DOHH2 (cell line): ENCODE data around the gene PRR14L.
"Not testable (repeated sequence)": the region's sequence is repeated elsewhere in the genome, so short reads cannot be mapped to it uniquely, and the experiment has no call there.

Experiments
- H3F3A ChIP-seq: fragments of 200-600 bp; sonication (generic), shearing (Covaris generic); 2 replicates; pipeline ENCODE4 v1.6.0; 2016; ENCODE audit warnings: antibody characterized with exemption, mild to moderate bottlenecking; ENCODE audit not compliant: control insufficient read depth, insufficient read depth
- H3K27ac ChIP-seq: fragments of 200-600 bp; sonication (generic); 2 replicates; pipeline ENCODE4 v1.5.1; 2014; ENCODE audit warnings: low read depth, mild to moderate bottlenecking, low read length, moderate library complexity
- H3K27me3 ChIP-seq: fragments of 200-600 bp; sonication (generic); 2 replicates; pipeline ENCODE4 v1.6.1; 2014; ENCODE audit warnings: mild to moderate bottlenecking, low read length, mixed read lengths; ENCODE audit not compliant: control insufficient read depth
- H3K36me3 ChIP-seq: fragments of 200-600 bp; sonication (generic); 2 replicates; pipeline ENCODE4 v1.6.1; 2014; ENCODE audit warnings: mild to moderate bottlenecking, low read length, moderate library complexity, mixed read lengths; ENCODE audit not compliant: control insufficient read depth
- H3K4me1 ChIP-seq: fragments of 200-600 bp; sonication (generic); 2 replicates; pipeline ENCODE4 v1.6.1; 2014; ENCODE audit warnings: mild to moderate bottlenecking, low read length, mixed read lengths; ENCODE audit not compliant: control insufficient read depth
- H3K4me2 ChIP-seq: fragments of 200-600 bp; sonication (generic); 2 replicates; pipeline ENCODE4 v1.6.0; 2014; ENCODE audit warnings: mild to moderate bottlenecking, low read length, moderate library complexity
- H3K4me3 ChIP-seq: fragments of 200-600 bp; sonication (generic); 2 replicates; pipeline ENCODE4 v1.5.1; 2014; ENCODE audit warnings: mild to moderate bottlenecking, low read length, mixed read lengths
- H3K79me2 ChIP-seq: fragments of 200-600 bp; sonication (generic); 2 replicates; pipeline ENCODE4 v1.6.1; 2014; ENCODE audit warnings: mild to moderate bottlenecking, low read length, mixed read lengths; ENCODE audit not compliant: control insufficient read depth
- H3K9me2 ChIP-seq: fragments of 200-600 bp; sonication (generic); replicated peaks from 2 replicates; pipeline ENCODE4 v1.6.1; 2014; ENCODE audit warnings: mild to moderate bottlenecking, low read length, mixed read lengths; ENCODE audit not compliant: control insufficient read depth
- H3K9me3 ChIP-seq: fragments of 200-600 bp; sonication (generic); 2 replicates; pipeline ENCODE4 v1.6.1; 2014; ENCODE audit warnings: antibody characterized with exemption, low read length, mixed read lengths; ENCODE audit not compliant: control insufficient read depth, insufficient read depth
- H4K20me1 ChIP-seq: fragments of 200-600 bp; sonication (generic); 2 replicates; pipeline ENCODE4 v1.6.0; 2014; ENCODE audit warnings: low read depth, mild to moderate bottlenecking, antibody characterized with exemption, low read length, moderate library complexity; ENCODE audit not compliant: control insufficient read depth, insufficient read depth
- CTCF ChIP-seq: fragments of 200-600 bp; sonication (generic); IDR thresholded peaks from one replicate; pipeline ENCODE4 v1.5.1; 2014; ENCODE audit warnings: antibody characterized with exemption, mild to moderate bottlenecking, low read depth, low read length; ENCODE audit not compliant: poor library complexity, severe bottlenecking
- EZH2phosphoT487 ChIP-seq: fragments of 200-600 bp; sonication (generic); IDR thresholded peaks from 2 replicates; pipeline ENCODE4 v1.6.1; 2017; ENCODE audit warnings: borderline replicate concordance, mild to moderate bottlenecking, antibody characterized with exemption, low read length, moderate library complexity, mixed read lengths

PRR14L gene

GRCh38 chr22:31695423-31695822 is 54.5 kb downstream of the PRR14L start:
- H3K9me3 ChIP-seq, result no peaks in the 10 kb centered on the region
- no peaks in the 10 kb centered on the region for H3K79me2 ChIP-seq
- H3K4me1 ChIP-seq, result no peaks in the 10 kb centered on the region
- no peaks in the 10 kb centered on the region for H3K27me3 ChIP-seq
- H3K4me3 ChIP-seq, result no peak overlapping the region
- TF ChIP-seq CTCF (no peak), EZH2phosphoT487 (no peak)
- no peaks in the 10 kb centered on the region for H3F3A ChIP-seq
- H3K9me2 ChIP-seq, result no peaks in the 10 kb centered on the region
- no peak overlapping the region for H3K4me2 ChIP-seq
- no peaks in the 10 kb centered on the region for H4K20me1 ChIP-seq
- peaks cover 72% of the 10 kb centered on the region for H3K36me3 ChIP-seq
- no peak overlapping the region for H3K27ac ChIP-seq

- H3K27ac ChIP-seq, H3K4me3 ChIP-seq, H3F3A ChIP-seq, H3K9me3 ChIP-seq, H3K27me3 ChIP-seq, H4K20me1 ChIP-seq, H3K9me2 ChIP-seq, H3K4me1 ChIP-seq, H3K4me2 ChIP-seq, H3K79me2 ChIP-seq: not testable (repeated sequence)
- H3K36me3 ChIP-seq, result peaks cover 60% of the 10 kb centered on the region
Measured at GRCh38 chr22:31694046-31694445, 55.9 kb downstream of the PRR14L start.

GRCh38 chr22:31692186-31692886 is 57.6 kb downstream of the PRR14L start:
- H3K4me1 ChIP-seq, result no peaks in the 10 kb centered on the region
- H3K9me3 ChIP-seq, result no peaks in the 10 kb centered on the region
- H3K36me3 ChIP-seq, result peaks cover 53% of the 10 kb centered on the region
- H4K20me1 ChIP-seq, result no peaks in the 10 kb centered on the region
- no peaks in the 10 kb centered on the region for H3K9me2 ChIP-seq
- no peaks in the 10 kb centered on the region for H3K79me2 ChIP-seq
- no peak overlapping the region for H3K27ac ChIP-seq
- no peak overlapping the region for H3K4me3 ChIP-seq
- no peaks in the 10 kb centered on the region for H3K27me3 ChIP-seq
- H3K4me2 ChIP-seq, result no peak overlapping the region
- H3F3A ChIP-seq, result no peaks in the 10 kb centered on the region
- no peak for TF ChIP-seq CTCF
- no peak for TF ChIP-seq EZH2phosphoT487

GRCh38 chr22:31691408-31691807 is 58.5 kb downstream of the PRR14L start:
- H3F3A ChIP-seq, result no peaks in the 10 kb centered on the region
- H3K79me2 ChIP-seq, result no peaks in the 10 kb centered on the region
- no peak overlapping the region for H3K4me2 ChIP-seq
- TF ChIP-seq CTCF (no peak), EZH2phosphoT487 (no peak)
- H4K20me1 ChIP-seq, result no peaks in the 10 kb centered on the region
- H3K4me1 ChIP-seq, result no peaks in the 10 kb centered on the region
- no peak overlapping the region for H3K4me3 ChIP-seq
- H3K9me3 ChIP-seq, result no peaks in the 10 kb centered on the region
- no peaks in the 10 kb centered on the region for H3K27me3 ChIP-seq
- peaks cover 54% of the 10 kb centered on the region for H3K36me3 ChIP-seq
- no peaks in the 10 kb centered on the region for H3K9me2 ChIP-seq
- no peak overlapping the region for H3K27ac ChIP-seq
